ENCODE results near the gene FCAMR.

The FCAMR gene

DNA sequence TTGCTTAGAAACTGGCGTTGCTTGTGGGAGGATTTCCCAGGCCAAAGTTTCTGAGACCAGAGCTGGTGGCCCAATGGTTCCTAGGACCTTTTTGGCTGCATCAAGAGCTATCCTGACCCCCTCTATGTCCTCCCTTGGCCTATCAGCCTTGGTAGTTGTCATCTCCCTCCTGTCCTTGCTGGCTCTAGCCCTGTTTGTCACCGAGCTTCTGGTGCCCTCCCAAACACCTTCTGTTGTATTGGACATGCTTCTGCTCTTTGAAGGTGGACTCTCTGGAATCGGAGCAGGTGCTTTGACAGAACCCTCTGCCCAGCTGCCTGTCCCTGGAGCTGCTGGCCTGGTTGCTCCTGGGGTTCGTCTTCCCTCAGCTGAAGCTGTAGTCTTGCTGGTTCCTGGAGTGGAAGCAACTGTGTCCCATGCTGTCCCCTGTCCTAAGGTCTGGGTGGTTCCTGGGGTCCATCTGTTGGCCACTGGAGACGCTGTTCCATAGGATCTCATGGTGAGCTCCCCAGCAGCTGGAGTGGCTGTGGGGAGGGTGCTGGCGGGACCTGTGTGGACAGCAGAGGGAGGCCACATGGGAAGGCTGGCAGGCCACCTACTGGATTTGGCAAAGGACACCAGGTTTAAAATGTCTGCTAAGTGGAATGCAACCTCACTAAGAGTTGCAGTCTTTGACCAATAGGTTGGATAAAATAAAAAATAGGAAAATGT is 9.4 kb downstream of the FCAMR start:
- DNase-seq (ENCODE audit: low read depth in 1 of 2, low spot score in 1 of 2), result no peak

DNA sequence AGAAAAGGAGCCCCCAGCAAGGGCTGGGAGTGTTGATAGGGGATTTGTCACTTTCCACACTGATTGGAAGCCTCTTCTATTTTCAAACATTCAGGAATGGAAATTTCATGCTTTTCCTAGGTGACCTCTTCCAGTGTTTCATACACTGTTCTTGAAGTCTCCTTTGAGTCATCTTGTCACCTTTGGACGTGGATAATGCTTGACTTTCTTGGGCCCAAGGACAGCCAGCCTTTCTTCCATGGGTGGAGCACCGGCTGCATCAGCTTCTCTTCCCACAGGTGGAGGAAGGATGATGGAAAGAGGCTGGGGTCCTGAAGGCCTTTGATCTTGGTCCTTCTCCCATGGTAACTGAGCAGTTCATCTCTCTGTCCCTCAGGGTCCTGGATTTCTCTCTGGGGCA is 12.1 kb downstream of the FCAMR start:
- DNase-seq (ENCODE audit: low read depth in 1 of 2, low spot score in 1 of 2), result no peak

DNA sequence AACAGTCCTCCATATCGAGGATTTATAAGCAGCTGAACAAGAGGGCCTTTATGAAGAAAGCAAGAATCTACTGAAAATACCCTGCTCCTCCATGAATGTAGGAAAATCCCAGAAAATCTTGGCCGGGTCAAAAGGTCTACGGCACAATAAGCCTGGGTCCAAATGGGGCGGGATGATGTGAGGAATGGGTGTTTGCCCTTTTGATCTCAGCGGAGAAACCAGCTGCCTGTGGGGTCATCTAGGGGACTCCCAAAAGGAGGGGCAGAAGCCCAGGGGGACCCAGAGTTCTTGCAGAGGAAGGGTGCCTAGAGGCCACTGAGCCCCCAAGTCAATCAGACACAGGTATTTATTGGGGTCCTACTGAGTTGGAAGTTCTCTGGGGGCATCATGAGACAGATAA is 12.6 kb downstream of the FCAMR start:
- DNase-seq (ENCODE audit: low read depth in 1 of 2, low spot score in 1 of 2), result no peak

DNA sequence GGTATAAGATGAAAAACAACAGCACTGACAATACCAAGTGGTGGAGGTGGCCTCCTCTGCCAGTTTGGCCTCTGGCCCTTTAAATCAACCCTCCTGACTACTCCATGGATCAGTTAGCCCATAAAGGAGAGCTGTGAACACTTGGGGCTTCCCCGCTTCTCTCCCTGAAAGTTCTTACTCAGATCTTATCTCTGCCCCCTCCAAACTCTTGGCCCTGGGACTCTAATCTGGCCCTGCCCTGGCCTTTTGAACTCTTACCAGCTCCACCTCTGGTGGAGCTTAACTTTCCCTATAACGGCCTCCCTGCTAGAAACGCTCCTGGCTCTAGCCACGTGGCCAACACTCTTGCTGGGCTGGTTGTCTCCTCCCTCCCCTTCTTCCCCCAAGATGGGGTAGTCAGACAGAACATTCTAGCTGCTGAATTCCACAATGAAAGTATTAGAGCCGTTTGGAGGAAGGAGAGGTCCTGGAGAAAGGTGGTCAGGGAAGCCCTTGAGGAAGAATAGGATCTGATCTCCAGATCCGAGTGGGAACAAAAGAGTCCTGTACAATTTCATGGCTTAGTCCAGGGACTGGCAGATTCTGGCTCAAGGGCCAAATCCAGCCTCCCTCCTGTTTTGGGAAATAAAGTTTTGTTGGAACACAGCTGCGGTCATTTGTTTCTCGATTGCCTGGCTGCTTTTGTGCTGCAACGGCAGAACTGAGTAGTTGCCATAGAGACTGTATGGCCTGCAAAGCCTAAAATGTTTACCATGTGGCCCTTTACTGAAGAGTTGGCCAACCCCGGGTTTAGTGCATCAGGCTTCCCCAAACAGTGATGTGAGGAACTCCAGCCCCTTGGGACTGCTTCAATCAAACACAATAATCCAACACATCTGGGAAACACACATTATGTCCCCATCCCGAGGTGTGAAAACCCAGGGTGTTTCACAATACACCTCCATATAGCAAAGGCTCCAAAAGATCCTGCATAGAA is 14.5 kb downstream of the FCAMR start:
- no peak for DNase-seq (ENCODE audit: low read depth in 1 of 2, low spot score in 1 of 2)

DNA sequence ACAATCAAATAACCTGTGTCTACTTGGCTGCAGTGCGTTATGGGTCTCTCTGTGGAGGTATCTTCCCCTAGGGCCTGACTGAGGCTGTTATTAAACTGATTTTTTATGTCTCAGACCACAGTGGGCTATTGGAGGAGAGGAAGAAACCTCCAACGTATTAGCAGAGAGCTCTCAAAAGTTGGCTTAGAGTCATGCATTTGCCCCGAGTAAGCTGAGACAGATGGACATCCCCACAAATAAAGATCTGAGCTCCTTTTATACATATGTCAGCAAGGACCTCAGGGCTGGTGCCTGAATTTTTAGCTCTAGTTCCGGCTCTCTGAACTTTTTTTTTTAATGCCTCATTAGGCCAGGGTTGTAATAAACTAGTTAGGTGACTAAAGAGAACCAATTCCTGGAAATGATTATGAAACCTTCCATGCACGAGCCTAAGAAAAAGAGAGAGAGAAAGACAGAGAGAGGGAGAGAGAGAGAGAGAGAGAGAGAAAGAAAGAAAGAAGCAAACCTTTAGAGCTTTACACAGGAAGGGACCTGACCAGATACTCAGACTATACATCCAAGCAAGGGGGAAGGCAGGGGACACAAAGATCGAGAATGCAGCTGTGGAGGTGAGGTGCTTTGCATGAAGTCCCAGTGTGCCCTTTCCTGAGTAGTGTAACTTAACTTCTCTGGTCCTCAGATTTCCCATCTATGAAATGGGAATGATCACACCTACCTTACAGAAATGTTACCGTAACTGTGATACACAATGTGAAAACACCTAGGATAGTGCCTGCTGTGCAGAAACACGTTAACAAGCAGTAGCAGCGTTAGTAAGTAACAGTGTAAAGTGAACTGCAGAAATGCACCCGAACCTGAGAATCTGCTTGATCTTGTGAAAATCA is 15.6 kb downstream of the FCAMR start:
- no peak for DNase-seq (ENCODE audit: low read depth in 1 of 2, low spot score in 1 of 2)

DNA sequence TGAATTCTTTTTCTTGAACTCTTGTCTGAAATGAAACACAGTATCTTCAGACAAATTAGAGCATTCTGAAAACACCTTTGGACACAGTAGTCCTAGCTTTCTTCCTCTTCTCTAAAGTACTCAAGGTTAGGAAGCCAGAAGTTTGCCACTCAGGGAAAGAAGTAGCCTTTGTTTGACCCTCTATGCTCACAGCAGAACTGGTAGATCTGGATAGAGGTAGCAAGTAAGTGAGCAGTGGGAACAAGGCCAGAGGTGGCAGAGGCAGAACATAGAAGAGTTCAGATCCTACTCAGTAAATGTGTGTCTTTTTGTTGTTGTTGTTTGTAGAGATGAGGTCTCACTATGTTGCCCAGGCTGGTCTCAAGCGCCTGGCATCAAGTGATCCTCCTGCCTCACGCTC is 16.6 kb downstream of the FCAMR start:
- no peak for DNase-seq (ENCODE audit: low read depth in 1 of 2, low spot score in 1 of 2)

DNA sequence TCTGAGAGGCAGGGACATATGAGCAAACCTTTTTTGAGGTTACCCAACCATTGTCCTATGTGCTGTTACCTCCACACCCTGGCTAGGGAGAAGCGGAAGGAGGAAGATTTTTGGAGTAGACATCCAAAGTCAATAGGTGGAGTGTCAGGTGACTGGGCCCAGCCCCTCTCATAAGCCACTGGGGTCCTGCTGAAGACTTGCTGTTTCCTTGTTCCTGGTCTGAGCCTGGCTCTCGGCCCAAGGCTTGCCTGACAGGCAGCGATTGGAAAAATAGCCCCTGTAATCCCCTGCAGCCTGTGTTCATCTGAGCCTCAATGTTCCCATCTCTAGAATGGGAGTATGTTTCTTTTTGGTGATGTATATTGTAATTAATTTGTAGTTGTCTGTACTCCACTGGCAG is 17.1 kb downstream of the FCAMR start:
- no peak for DNase-seq (ENCODE audit: low read depth in 1 of 2, low spot score in 1 of 2)

DNA sequence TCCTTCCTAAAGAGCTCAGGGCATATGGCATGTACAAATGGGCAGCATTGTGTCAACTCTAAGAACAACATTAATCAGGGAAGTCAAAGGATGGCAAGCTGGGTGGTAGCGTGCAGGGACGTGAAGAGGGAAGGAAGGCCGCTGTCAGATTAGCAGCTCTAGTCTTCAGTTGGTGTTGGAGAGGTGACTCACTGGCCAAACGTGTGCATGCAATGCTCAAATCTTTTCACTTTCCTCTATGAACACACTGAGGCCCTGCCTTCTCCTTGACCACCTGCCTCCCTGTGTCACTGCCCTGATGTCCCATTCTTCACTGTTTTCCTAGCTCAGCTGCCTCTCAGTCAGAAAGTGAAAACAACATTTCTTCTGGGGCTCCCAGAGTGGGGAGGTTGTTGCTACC is 18.1 kb downstream of the FCAMR start:
- DNase-seq (ENCODE audit: low read depth in 1 of 2, low spot score in 1 of 2), result no peak

DNA sequence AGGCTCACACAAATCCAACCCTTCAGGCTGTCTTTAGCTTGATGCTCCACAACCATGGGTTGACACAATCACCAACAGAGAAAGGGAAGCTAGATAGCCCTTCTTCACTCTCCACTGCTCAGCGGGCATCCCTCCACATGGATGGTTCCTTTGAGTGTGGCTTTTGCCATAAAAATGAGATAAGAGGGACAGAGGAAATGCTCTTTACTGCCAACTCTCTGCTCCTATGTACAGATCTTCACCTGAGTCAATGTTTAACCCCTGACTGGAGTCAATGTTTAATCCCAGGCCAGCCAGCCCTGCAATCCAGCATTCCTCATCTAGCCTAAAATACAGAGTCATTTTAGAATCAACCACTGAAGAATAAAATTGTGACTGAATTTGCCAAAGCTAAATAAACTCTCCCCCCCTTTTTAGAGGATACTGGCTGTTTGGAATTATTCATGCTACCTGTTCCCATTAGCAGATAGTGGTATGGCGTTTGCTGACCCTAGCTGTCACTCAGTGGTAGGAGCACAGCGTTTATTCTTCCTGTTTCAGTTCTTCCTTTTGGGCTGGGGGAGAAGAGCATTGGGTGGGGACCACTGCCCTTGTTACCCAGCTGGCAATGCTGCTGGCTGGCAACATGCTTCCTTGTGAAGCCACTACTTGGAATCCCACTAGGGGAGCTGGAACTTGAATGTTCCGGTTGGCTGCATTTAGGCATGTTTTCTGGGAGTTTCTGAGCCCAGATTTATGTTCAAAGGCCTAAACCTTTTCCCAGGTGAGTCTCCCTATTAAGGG is 18.8 kb downstream of the FCAMR start:
- DNase-seq (ENCODE audit: low read depth in 1 of 2, low spot score in 1 of 2), result no peak

DNA sequence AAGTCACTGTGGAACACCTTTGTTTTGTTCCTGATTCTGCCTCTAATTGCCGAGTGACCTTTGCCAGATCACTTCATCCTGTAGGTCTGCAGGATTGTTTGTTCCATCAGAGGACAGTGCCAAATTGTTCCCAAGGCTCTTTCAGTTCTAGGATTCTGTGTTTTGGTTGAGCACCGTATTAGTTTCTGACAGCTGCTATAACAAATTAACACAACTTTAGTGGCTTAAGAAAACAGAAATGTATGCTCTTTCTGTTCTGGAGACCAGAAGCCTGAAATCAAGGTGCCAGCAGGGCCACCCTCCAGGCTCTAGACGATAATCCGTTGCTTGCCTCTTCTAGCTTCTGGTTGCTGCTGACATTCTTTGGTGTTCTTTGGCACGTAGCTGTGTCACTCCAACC is 20.6 kb downstream of the FCAMR start:
- DNase-seq (ENCODE audit: low read depth in 1 of 2, low spot score in 1 of 2), result no peak

DNA sequence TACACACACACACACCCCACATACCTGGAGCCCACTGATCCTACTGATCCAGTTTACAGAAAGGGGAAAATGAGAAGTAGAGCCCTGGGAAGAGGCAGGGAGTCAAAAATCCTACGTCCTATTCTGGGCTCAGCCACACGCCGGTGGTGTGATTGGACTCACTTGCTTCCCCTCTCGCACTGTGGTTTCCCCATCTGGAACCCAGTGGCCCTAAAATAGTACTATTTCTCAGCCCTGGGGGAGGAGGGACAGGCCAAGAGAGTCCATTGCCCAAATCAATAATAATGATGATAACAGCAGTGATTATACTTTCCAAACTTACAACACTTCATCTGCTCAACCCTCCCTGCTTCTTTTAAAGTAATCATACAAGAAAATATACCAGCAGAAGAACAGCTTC is 21.1 kb downstream of the FCAMR start:
- no peak for DNase-seq (ENCODE audit: low read depth in 1 of 2, low spot score in 1 of 2)

DNA sequence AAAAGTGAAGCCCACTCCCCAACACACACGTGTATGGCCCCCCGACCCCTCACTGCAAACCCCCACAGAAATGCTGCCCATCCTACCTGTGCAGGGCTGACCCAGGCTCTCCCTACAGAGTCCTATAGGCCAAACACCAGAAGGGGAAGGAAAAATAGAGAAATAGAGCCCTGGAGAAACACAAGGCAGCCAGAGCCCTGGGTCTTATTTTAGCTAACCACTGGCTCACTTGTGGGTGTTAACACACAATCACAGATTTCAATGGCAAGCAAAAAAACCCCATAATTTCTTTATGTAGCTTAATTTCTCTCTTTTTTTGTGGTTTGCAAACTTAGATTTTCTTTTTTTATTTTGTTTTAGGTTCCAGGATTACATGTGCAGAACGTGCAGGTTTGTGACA is 23.0 kb downstream of the FCAMR start:
- no peak for DNase-seq (ENCODE audit: low read depth in 1 of 2, low spot score in 1 of 2)

DNA sequence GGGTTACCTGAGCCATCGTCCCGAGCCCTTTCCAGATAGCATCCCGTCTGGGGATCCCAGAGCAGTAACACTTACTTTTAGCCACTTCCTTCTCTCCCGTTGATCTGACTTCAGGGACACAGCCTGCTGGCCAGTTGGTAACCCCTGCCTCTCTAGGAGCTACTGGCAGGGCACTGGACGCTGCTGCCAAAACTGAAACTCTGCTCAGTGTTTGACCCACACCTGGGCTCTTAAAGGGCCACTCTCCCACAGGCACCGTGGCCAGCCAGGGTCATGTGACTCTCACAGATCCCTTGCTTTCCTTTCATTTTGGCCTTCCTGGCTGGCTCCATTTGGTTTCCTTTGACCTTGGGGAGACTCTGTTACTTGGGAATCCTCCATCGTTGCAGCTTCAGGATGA is 24.0 kb downstream of the FCAMR start, which contains the start of gene PIGR:
Gene PIGR (minus strand): TSS at position 206 of the 400 bp plus-strand sequence. CDS start 5,935 bp downstream, outside the sequence.
- DNase-seq (ENCODE audit: low read depth in 1 of 2, low spot score in 1 of 2), result no peak

DNA sequence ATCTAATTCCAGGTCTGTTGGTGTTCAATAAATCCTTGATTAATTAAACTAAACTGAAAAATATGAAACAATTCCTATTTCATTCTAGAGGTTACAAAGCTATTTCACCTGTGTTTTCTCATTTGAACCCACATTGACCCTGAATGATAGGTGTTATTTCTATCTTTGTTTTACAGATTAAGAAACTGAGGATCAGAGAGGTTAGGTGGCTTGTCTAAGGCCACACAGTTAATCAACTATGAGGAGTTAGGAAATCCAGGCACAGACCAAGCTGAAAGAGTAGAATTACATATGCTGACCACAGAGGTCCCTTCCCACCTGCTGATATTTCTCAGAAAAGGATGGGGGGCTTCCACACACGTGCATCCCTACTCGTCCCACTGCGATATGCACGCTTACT is 24.5 kb downstream of the FCAMR start:
- DNase-seq (ENCODE audit: low read depth in 1 of 2, low spot score in 1 of 2), result no peak

DNA sequence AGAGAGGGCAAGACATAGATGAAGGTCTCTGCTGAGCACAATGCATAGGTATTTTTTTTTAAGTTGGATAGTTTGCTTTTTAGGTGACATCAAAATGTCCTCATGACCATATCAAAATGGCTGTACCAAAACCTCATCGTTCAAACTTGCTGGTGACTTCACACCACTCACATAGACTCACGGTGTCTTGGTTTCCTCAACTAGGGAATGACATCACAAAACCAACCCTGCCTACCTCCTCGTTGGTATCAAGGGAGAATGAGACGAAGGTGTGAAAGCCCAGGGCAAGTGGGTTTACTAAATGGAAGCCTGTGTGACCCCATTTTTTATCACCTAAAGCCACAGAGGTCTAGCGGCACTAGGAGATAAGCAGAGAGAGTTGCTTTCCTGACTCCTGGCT is 25.6 kb downstream of the FCAMR start:
- no peak for DNase-seq (ENCODE audit: low read depth in 1 of 2, low spot score in 1 of 2)

DNA sequence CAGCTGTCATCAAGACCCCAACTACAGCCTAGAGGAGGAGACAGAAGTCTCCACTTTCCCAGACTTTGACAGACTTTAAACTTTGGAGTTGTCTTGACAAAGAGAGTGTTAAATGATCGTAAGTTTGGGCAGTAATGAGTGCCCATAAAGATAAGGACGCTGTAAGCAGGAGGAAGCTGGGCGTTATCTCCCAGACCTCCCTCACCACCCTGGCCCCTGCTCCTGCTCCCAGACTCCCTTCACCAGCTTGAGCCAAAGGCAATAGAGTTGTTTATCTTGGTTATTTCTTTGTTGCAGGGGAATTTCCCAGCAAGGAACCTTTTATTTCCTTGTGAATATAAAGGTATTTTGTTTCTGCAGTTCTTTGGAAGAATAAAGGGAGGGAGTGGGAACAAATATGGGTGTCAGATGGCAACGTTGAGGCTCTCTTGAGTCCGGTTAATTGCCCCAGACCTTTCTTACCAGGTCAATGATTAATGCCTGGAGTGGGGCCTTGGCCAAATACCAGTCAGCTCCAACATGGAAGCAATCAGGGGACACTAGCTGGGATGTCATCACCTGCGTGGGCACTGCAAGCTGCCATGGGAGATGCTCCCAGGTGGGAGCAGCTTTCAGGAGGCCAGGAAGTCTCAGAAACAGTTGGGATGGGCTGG is 28.4 kb downstream of the FCAMR start:
- DNase-seq (ENCODE audit: low read depth in 1 of 2, low spot score in 1 of 2), result no peak

DNA sequence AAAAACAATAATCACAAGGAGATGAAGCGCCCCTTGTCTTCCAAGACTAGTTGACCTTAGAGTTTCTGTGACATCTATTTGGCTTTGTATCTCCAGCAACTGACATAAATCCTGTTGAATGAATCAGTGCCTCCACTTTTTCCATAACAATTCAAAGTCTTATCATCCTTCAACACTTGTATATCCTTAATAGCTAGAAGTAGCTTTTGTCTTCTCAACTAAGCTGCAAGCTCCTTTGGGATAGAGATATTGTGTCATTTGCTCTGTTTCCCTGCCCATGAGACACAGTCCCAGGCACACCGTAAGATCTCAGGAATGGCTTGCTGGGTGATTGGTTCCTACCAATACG is 29.7 kb downstream of the FCAMR start:
- no peak for DNase-seq (ENCODE audit: low read depth in 1 of 2, low spot score in 1 of 2)

DNA sequence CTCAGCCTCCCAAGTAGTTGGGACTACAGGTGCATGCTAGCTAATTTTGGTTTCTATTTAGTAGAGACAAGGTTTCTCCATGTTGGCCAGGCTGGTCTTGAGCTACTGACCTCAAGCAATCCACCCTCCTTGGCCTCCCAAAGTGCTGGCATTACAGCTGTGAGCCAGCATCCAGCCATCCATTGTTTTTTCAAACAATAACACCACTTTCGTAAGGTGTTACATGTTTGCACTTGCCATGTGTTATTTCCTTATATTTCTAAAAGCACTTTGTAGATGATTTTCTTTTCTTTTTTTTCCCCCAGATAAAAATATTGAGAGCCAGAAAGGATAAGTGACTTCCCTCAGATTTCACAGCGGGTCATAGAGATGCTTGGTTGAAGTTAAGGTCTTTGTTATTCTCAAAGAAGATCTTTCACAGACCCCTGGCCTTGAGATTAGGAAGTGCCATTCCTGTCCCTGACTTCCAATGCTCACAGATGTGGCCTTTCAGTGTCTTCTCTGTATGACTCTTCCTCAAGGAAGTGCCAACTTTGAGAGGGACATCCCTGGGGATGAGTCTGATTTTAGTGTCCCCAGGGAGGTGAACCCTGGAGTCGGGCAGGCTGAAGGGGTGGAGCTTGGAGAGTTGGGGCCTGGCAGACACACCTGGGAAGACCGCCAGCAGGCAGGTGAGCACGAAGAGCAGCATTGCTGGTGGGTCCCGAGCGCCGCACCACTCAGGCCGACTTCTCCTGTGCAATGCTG is 30.2 kb downstream of the FCAMR start:
- DNase-seq (ENCODE audit: low read depth in 1 of 2, low spot score in 1 of 2), result no peak

DNA sequence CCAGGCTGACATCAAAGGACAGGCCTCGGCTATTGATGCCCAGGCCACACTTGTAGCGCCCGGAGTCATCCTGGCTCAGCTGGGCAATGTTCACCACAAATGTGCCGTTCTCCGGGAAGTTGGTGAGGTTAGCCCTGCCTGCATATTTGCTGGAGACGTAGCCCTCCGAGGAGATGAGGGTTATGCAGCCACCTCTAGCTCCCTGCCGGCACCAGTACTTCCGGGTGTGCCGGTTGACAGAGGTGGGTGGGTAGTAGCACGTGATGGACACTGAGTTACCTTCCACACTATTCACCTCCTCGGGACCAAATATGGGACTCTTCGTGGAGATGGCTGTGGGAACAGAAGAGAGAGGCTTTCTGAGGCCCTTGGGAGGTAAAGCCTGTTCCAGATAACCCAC is 31.1 kb downstream of the FCAMR start:
- no peak for DNase-seq (ENCODE audit: low read depth in 1 of 2, low spot score in 1 of 2)
